CD14-positive monocyte (primary cell): ENCODE data around the gene NFAM1. TPM values are rescaled to one million over a fixed set of nuclear protein-coding genes. Genes with fewer than 3 reads are reported as not detected.

Experiments used
- DNase-seq, 3 donors: peaks; one replicate each; pipeline ENCODE4 v3.0.0-alpha.2; 2011 to 2022
- H2AFZ ChIP-seq: 2 replicates; pipeline ENCODE4 v1.6.0; 2012; ENCODE audit warnings: mild to moderate bottlenecking, low read depth, low read length, inconsistent platforms; ENCODE audit not compliant: insufficient read depth, poor library complexity, severe bottlenecking
- H3K27ac ChIP-seq, 2 donors: 1 replicate in 1 of 2; 2 replicates in 1 of 2; pipeline ENCODE4 v1.5.1; 2012 to 2013; ENCODE audit warnings: low read length in 2 of 2, control low read depth in 1 of 2, inconsistent platforms in 1 of 2, low read depth in 1 of 2, mild to moderate bottlenecking in 1 of 2
- H3K27me3 ChIP-seq, 2 donors: one replicate each; pipeline versions ENCODE4 v1.6.0 to v1.6.1; 2011 to 2013; ENCODE audit warnings: low read length in 2 of 2; ENCODE audit not compliant: control insufficient read depth in 2 of 2, insufficient read depth in 2 of 2
- H3K36me3 ChIP-seq, 2 donors: replicated peaks in 1 of 2; 1 replicate in 1 of 2; 2 replicates in 1 of 2; pipeline versions ENCODE4 v1.5.1 to v1.6.1; 2012 to 2013; ENCODE audit warnings: low read length in 2 of 2, control low read depth in 1 of 2, inconsistent platforms in 1 of 2, mild to moderate bottlenecking in 1 of 2; ENCODE audit not compliant: insufficient read depth in 2 of 2, control insufficient read depth in 1 of 2
- H3K4me1 ChIP-seq, 2 donors: 1 replicate in 1 of 2; 2 replicates in 1 of 2; pipeline versions ENCODE4 v1.5.1 to v1.6.1; 2012 to 2013; ENCODE audit warnings: low read length in 2 of 2, control low read depth in 1 of 2, inconsistent platforms in 1 of 2, mild to moderate bottlenecking in 1 of 2, moderate library complexity in 1 of 2; ENCODE audit not compliant: insufficient read depth in 2 of 2, control insufficient read depth in 1 of 2
- H3K4me2 ChIP-seq: replicated peaks from 2 replicates; pipeline ENCODE3; 2012; ENCODE audit warnings: low read length, moderate library complexity, mild to moderate bottlenecking; ENCODE audit not compliant: poor library complexity, severe bottlenecking; ENCODE audit errors: extremely low read depth
- H3K4me3 ChIP-seq, 3 experiments: fragments of 200-600 bp in 1 of 3; sonication (generic) in 1 of 3; replicated peaks in 1 of 3; 1 replicate in 2 of 3; 2 replicates in 1 of 3; pipeline ENCODE4 v1.5.1; 2011 to 2013; ENCODE audit warnings: low read length in 3 of 3, mild to moderate bottlenecking in 3 of 3, control low read depth in 2 of 3, low read depth in 2 of 3, inconsistent platforms in 1 of 3, moderate library complexity in 1 of 3
- H3K79me2 ChIP-seq: 2 replicates; pipeline ENCODE4 v1.6.0; 2012; ENCODE audit warnings: mild to moderate bottlenecking, control low read depth, inconsistent platforms, low read length, moderate library complexity; ENCODE audit not compliant: insufficient read depth
- H3K9ac ChIP-seq: 2 replicates; pipeline ENCODE4 v1.6.0; 2017; ENCODE audit warnings: low read length, mild to moderate bottlenecking; ENCODE audit not compliant: insufficient read depth, poor library complexity, severe bottlenecking
- H3K9me3 ChIP-seq, 2 donors: replicated peaks in 1 of 2; 1 replicate in 1 of 2; 2 replicates in 1 of 2; pipeline versions ENCODE4 v1.5.1 to v1.6.1; 2012 to 2013; ENCODE audit warnings: low read length in 2 of 2, control low read depth in 1 of 2; ENCODE audit not compliant: control insufficient read depth in 1 of 2, insufficient read depth in 1 of 2
- H4K20me1 ChIP-seq: 2 replicates; pipeline ENCODE4 v1.6.0; 2012; ENCODE audit warnings: mild to moderate bottlenecking, low read length, control low read depth, moderate library complexity; ENCODE audit not compliant: insufficient read depth
- H3K27ac Mint-ChIP-seq, 7 donors: one replicate each; pipeline ENCODE4 v1.8.0; 2020; ENCODE audit warnings: mild to moderate bottlenecking in 7 of 7, mixed read lengths in 7 of 7, moderate library complexity in 6 of 7, inconsistent platforms in 2 of 7
- H3K27me3 Mint-ChIP-seq, 3 donors: one replicate each; pipeline ENCODE4 v1.8.0; 2021 to 2022; ENCODE audit warnings: low read depth in 3 of 3, mild to moderate bottlenecking in 3 of 3, mixed read lengths in 3 of 3, moderate library complexity in 3 of 3, inconsistent platforms in 1 of 3
- H3K36me3 Mint-ChIP-seq, 2 donors: one replicate each; pipeline ENCODE4 v1.8.0; 2020; ENCODE audit warnings: mixed read lengths in 2 of 2, inconsistent platforms in 1 of 2, mild to moderate bottlenecking in 1 of 2
- H3K4me1 Mint-ChIP-seq: one replicate; pipeline ENCODE4 v1.8.0; 2020; ENCODE audit warnings: mild to moderate bottlenecking, mixed read lengths
- H3K4me3 Mint-ChIP-seq, 2 donors: one replicate each; pipeline ENCODE4 v1.8.0; 2020; ENCODE audit warnings: mild to moderate bottlenecking in 2 of 2, mixed read lengths in 2 of 2, moderate library complexity in 1 of 2
- H3K9me3 Mint-ChIP-seq, 7 donors: one replicate each; pipeline ENCODE4 v1.8.0; 2020 to 2022; ENCODE audit warnings: mixed read lengths in 7 of 7, mild to moderate bottlenecking in 6 of 7, moderate library complexity in 6 of 7, inconsistent platforms in 2 of 7
- CTCF ChIP-seq: fragments of 200-600 bp; IDR thresholded peaks from one replicate; pipeline ENCODE4 v1.8.0; 2022; ENCODE audit warnings: antibody characterized with exemption, mild to moderate bottlenecking
- WGBS: methylation state at CpG from one replicate; pipeline ENCODE4 v1.1.5; 2013; ENCODE audit warnings: missing lambda C conversion rate; ENCODE audit not compliant: insufficient coverage; 5-methylcytosine and 5-hydroxymethylcytosine counted together
- intact Hi-C, 2 donors: fragments of 100-400 bp; cut with micrococcal nuclease; formaldehyde crosslinking; loops; one replicate each; pipeline versions ENCODE4 v1.15.0 to v1.15.1; 2023
- polyA plus RNA-seq, 3 donors: library from polyadenylated mRNA; depleted of rRNA in 1 of 3; unstranded in 2 of 3; stranded (reverse) in 1 of 3; fragments of 300-500 nt in 2 of 3; fragments of >200 nt in 1 of 3; fragmentation: Illumina TruSeq in 2 of 3; gene quantifications; 1 replicate in 2 of 3; 2 replicates in 1 of 3; pipeline ENCODE4 v1.2.3, GENCODE V29; 2012 to 2021

Gene NFAM1
- polyA plus RNA-seq, 3 donors: 36.0 to 71.0 (median 69.7) TPM

GRCh38 chr22:42364604-42365110 lies 67.5 kb downstream of the NFAM1 start:
- whole genome bisulfite sequencing: 46% methylated on average over 5 of the region's 13 CpGs
- no peak overlapping the region for H3K4me3 ChIP-seq
- DNase-seq: no peak
- peaks cover 40 to 68% of the 10 kb centered on the region in 2 donors for H3K27me3 ChIP-seq
- H3K9me3 ChIP-seq: peaks cover 0 to 30% of the 10 kb centered on the region in 2 donors
- H3K79me2 ChIP-seq: no peaks in the 10 kb centered on the region
- no peak overlapping the region for H3K9ac ChIP-seq
- H3K4me1 ChIP-seq: peaks cover 15 to 19% of the 10 kb centered on the region in 2 donors
- H4K20me1 ChIP-seq: peaks cover 5% of the 10 kb centered on the region
- Mint-ChIP-seq H3K27ac (no peak overlapping the region), H3K9me3 (peaks cover 0 to 11% (median 5%) of the 10 kb centered on the region in 7 donors), H3K4me3 (peak overlapping the region in 1 of 2 donors; percentile 67), H3K36me3 (peaks cover 5 to 6% of the 10 kb centered on the region in 2 donors), H3K27me3 (peaks cover 60 to 87% (median 64%) of the 10 kb centered on the region in 3 donors), H3K4me1 (peaks cover 20% of the 10 kb centered on the region)
- no peak overlapping the region for H2AFZ ChIP-seq
- no peak overlapping the region for H3K27ac ChIP-seq
- no peak overlapping the region for H3K4me2 ChIP-seq
- no peak for TF ChIP-seq CTCF
- no peaks in the 10 kb centered on the region for H3K36me3 ChIP-seq
- intact Hi-C loops: loop anchor here in 1 of 2 donors (5.0 kb wide), 1 partner anchor 62 kb away; no protein-coding TSS in a partner anchor

GRCh38 chr22:42363892-42364291 lies 68.3 kb downstream of the NFAM1 start:
- H3K4me1 Mint-ChIP-seq: peaks cover 15% of the 10 kb centered on the region
- Histone ChIP-seq H3K4me2 (no peak overlapping the region), H3K9ac (no peak overlapping the region), H3K27me3 (peaks cover 40 to 71% of the 10 kb centered on the region in 2 donors), H3K4me1 (peaks cover 10 to 11% of the 10 kb centered on the region in 2 donors), H4K20me1 (peaks cover 5% of the 10 kb centered on the region), H2AFZ (no peak overlapping the region), H3K79me2 (no peaks in the 10 kb centered on the region), H3K4me3 (no peak overlapping the region), H3K9me3 (peaks cover 0 to 30% of the 10 kb centered on the region in 2 donors), H3K27ac (no peak overlapping the region), H3K36me3 (no peaks in the 10 kb centered on the region)
- H3K4me3 Mint-ChIP-seq: peak overlapping the region in 1 of 2 donors; percentile 19
- no peak for TF ChIP-seq CTCF
- H3K27ac Mint-ChIP-seq: no peak overlapping the region
- H3K9me3 Mint-ChIP-seq: peaks cover 0 to 9% (median 5%) of the 10 kb centered on the region in 7 donors
- peaks cover 5 to 6% of the 10 kb centered on the region in 2 donors for H3K36me3 Mint-ChIP-seq
- intact Hi-C loops: no loop called here
- H3K27me3 Mint-ChIP-seq: peaks cover 56 to 80% (median 64%) of the 10 kb centered on the region in 3 donors
- no peak for DNase-seq
- WGBS: 86% methylated on average over 1 of the region's 6 CpGs
